Mesenchymal stem cell (in vitro differentiated cells and primary cell): ENCODE results near the gene CACNA1C.

ENCODE experiments used
- DNase-seq: peaks from one replicate; pipeline ENCODE4 v3.0.0-alpha.2; 2013
- H2AFZ ChIP-seq: one replicate; pipeline ENCODE4 v1.6.1; 2013; ENCODE audit warnings: low read depth, mild to moderate bottlenecking, control low read depth, inconsistent platforms, low read length, moderate library complexity
- H2AK5ac ChIP-seq: 2 replicates; pipeline ENCODE4 v1.6.1; 2013; ENCODE audit warnings: low read length, moderate library complexity, mild to moderate bottlenecking, inconsistent platforms; ENCODE audit not compliant: severe bottlenecking
- H2BK120ac ChIP-seq: one replicate; pipeline ENCODE4 v1.6.1; 2013; ENCODE audit warnings: low read depth, mild to moderate bottlenecking, inconsistent platforms, low read length, moderate library complexity
- H2BK12ac ChIP-seq, 2 experiments: one replicate each; pipeline ENCODE4 v1.6.1; 2013; ENCODE audit warnings: inconsistent platforms in 2 of 2, low read length in 2 of 2, mild to moderate bottlenecking in 2 of 2, moderate library complexity in 2 of 2, control low read depth in 1 of 2
- H2BK15ac ChIP-seq: one replicate; pipeline ENCODE4 v1.6.1; 2013; ENCODE audit warnings: mild to moderate bottlenecking, low read depth, inconsistent platforms; ENCODE audit not compliant: poor library complexity, severe bottlenecking
- H2BK5ac ChIP-seq: 2 replicates; pipeline ENCODE4 v1.6.1; 2013; ENCODE audit warnings: low read depth, mild to moderate bottlenecking, low read length, control low read depth, inconsistent platforms; ENCODE audit not compliant: poor library complexity, severe bottlenecking
- H3K14ac ChIP-seq, 2 experiments: one replicate each; pipeline ENCODE4 v1.6.1; 2013; ENCODE audit warnings: inconsistent platforms in 2 of 2, low read length in 2 of 2, control low read depth in 1 of 2, mild to moderate bottlenecking in 1 of 2, moderate library complexity in 1 of 2
- H3K18ac ChIP-seq, 2 experiments: one replicate each; pipeline ENCODE4 v1.6.1; 2013; ENCODE audit warnings: inconsistent platforms in 2 of 2, low read length in 2 of 2, control low read depth in 1 of 2, low read depth in 1 of 2, mild to moderate bottlenecking in 1 of 2
- H3K23ac ChIP-seq, 2 experiments: one replicate each; pipeline ENCODE4 v1.6.1; 2013; ENCODE audit warnings: inconsistent platforms in 2 of 2, low read length in 2 of 2, mild to moderate bottlenecking in 2 of 2, moderate library complexity in 2 of 2, control low read depth in 1 of 2
- H3K27ac ChIP-seq: 2 replicates; pipeline ENCODE4 v1.5.1; 2013; ENCODE audit warnings: mild to moderate bottlenecking, moderate library complexity, low read length, control low read depth, inconsistent platforms; ENCODE audit not compliant: poor library complexity, severe bottlenecking
- H3K27me3 ChIP-seq, 2 experiments: 2 replicates each; pipeline versions ENCODE4 v1.6.1 to v1.7.0; 2013; ENCODE audit warnings: low read length in 2 of 2, mild to moderate bottlenecking in 2 of 2, moderate library complexity in 2 of 2, control low read depth in 1 of 2, inconsistent platforms in 1 of 2; ENCODE audit not compliant: control insufficient read depth in 1 of 2, insufficient read depth in 1 of 2
- H3K36me3 ChIP-seq, 2 experiments: 2 replicates each; pipeline versions ENCODE4 v1.6.1 to v1.7.0; 2013; ENCODE audit warnings: low read length in 2 of 2, control low read depth in 1 of 2, inconsistent platforms in 1 of 2, low read depth in 1 of 2, mild to moderate bottlenecking in 1 of 2; ENCODE audit not compliant: insufficient read depth in 2 of 2, control insufficient read depth in 1 of 2
- H3K4ac ChIP-seq, 2 experiments: one replicate each; pipeline ENCODE4 v1.6.1; 2013; ENCODE audit warnings: inconsistent platforms in 2 of 2, low read length in 2 of 2, mild to moderate bottlenecking in 2 of 2, moderate library complexity in 2 of 2, control low read depth in 1 of 2, low read depth in 1 of 2
- H3K4me1 ChIP-seq: 2 replicates; pipeline ENCODE4 v1.6.1; 2013; ENCODE audit warnings: low read depth, low read length, control low read depth; ENCODE audit not compliant: control insufficient read depth, insufficient read depth
- H3K4me2 ChIP-seq: 2 replicates; pipeline ENCODE4 v1.6.1; 2013; ENCODE audit warnings: low read length, mild to moderate bottlenecking, inconsistent platforms; ENCODE audit not compliant: poor library complexity, severe bottlenecking
- H3K4me3 ChIP-seq, 2 experiments: 2 replicates each; pipeline versions ENCODE4 v1.5.1 to v1.7.0; 2013; ENCODE audit warnings: low read length in 2 of 2, mild to moderate bottlenecking in 2 of 2, control low read depth in 1 of 2, low read depth in 1 of 2; ENCODE audit not compliant: insufficient read depth in 1 of 2
- H3K79me1 ChIP-seq: replicated peaks from 2 replicates; pipeline ENCODE4 v1.6.1; 2013; ENCODE audit warnings: mild to moderate bottlenecking, control low read depth, low read length, inconsistent platforms; ENCODE audit not compliant: poor library complexity, severe bottlenecking
- H3K9ac ChIP-seq: 2 replicates; pipeline ENCODE4 v1.7.0; 2013; ENCODE audit warnings: mild to moderate bottlenecking, low read length, moderate library complexity
- H3K9me3 ChIP-seq: 2 replicates; pipeline ENCODE4 v1.7.0; 2013; ENCODE audit warnings: mild to moderate bottlenecking, low read length; ENCODE audit not compliant: control insufficient read depth
- H4K8ac ChIP-seq: one replicate; pipeline ENCODE4 v1.6.1; 2013; ENCODE audit warnings: inconsistent platforms, mild to moderate bottlenecking, low read length, moderate library complexity
- H4K91ac ChIP-seq: one replicate; pipeline ENCODE4 v1.6.1; 2013; ENCODE audit warnings: mild to moderate bottlenecking, low read length, inconsistent platforms
- WGBS: methylation state at CpG from one replicate; pipeline ENCODE4 v1.1.7; 2013; ENCODE audit warnings: mixed read lengths; 5-methylcytosine and 5-hydroxymethylcytosine counted together

Gene CACNA1C

GRCh38 chr12:2284857-2285256 lies 232.1 kb downstream of the CACNA1C start:
- peak overlapping the region; percentile 90 for H4K91ac ChIP-seq
- peak overlapping the region in 1 of 2 experiments; percentile 13 for H3K4ac ChIP-seq
- H3K23ac ChIP-seq, result no peak overlapping the region
- no peak overlapping the region for H2AK5ac ChIP-seq
- H3K79me1 ChIP-seq, result no peaks in the 10 kb centered on the region
- H3K36me3 ChIP-seq, result no peaks in the 10 kb centered on the region
- no peaks in the 10 kb centered on the region for H3K27me3 ChIP-seq
- no peak overlapping the region for H2BK15ac ChIP-seq
- H3K9ac ChIP-seq, result peak overlapping the region; percentile 81
- no peak overlapping the region for H3K14ac ChIP-seq
- peak overlapping the region in 1 of 2 experiments; percentile 52 for H3K4me3 ChIP-seq
- H2BK12ac ChIP-seq, result peak overlapping the region; percentile 53 to 61
- no peak overlapping the region for H2BK120ac ChIP-seq
- peaks cover 18% of the 10 kb centered on the region for H3K4me1 ChIP-seq
- peak overlapping the region; percentile 67 to 88 for H3K18ac ChIP-seq
- H3K4me2 ChIP-seq, result no peak overlapping the region
- no peak overlapping the region for H2AFZ ChIP-seq
- no peaks in the 10 kb centered on the region for H3K9me3 ChIP-seq
- no peak overlapping the region for H2BK5ac ChIP-seq
- H3K27ac ChIP-seq, result peak overlapping the region; percentile 80
- WGBS, result 32% methylated on average over 8 of the region's 8 CpGs
- DNase-seq, result peak; percentile 72
- peak overlapping the region; percentile 29 for H4K8ac ChIP-seq

- Histone ChIP-seq H3K9ac (peak overlapping the region; percentile 81), H2BK12ac (peak overlapping the region; percentile 53 to 61), H2AK5ac (peak overlapping the region; percentile 42), H3K18ac (peak overlapping the region; percentile 16 to 69), H3K4me2 (no peak overlapping the region), H3K23ac (no peak overlapping the region), H4K91ac (peak overlapping the region; percentile 5), H3K27ac (no peak overlapping the region), H2BK5ac (no peak overlapping the region), H3K4ac (no peak overlapping the region), H2BK120ac (no peak overlapping the region), H3K36me3 (no peaks in the 10 kb centered on the region), H3K14ac (no peak overlapping the region), H2BK15ac (no peak overlapping the region), H3K79me1 (no peaks in the 10 kb centered on the region), H3K4me3 (no peak overlapping the region), H2AFZ (no peak overlapping the region), H3K9me3 (no peaks in the 10 kb centered on the region), H3K4me1 (peaks cover 18% of the 10 kb centered on the region), H4K8ac (no peak overlapping the region), H3K27me3 (no peaks in the 10 kb centered on the region)
- WGBS, result 93% methylated on average over 14 of the region's 14 CpGs
- DNase-seq, result no peak
Observed at GRCh38 chr12:2285462-2285861, 232.7 kb downstream of the CACNA1C start.

GRCh38 chr12:2286047-2286446 lies 233.3 kb downstream of the CACNA1C start:
- Histone ChIP-seq H2AFZ (no peak overlapping the region), H2AK5ac (peak overlapping the region; percentile 27)
- 83% methylated on average over 5 of the region's 5 CpGs for WGBS

GRCh38 chr12:2286461-2287131 lies 233.8 kb downstream of the CACNA1C start:
- Histone ChIP-seq H2BK15ac (no peak overlapping the region), H3K27me3 (no peaks in the 10 kb centered on the region), H2AFZ (no peak overlapping the region), H2BK12ac (peak overlapping the region in 1 of 2 experiments; percentile 45), H3K9me3 (no peaks in the 10 kb centered on the region), H2BK5ac (no peak overlapping the region), H4K91ac (no peak overlapping the region), H3K4me1 (peaks cover 18% of the 10 kb centered on the region), H3K79me1 (no peaks in the 10 kb centered on the region), H3K36me3 (no peaks in the 10 kb centered on the region), H3K9ac (peak overlapping the region; percentile 55), H3K4me2 (no peak overlapping the region), H3K18ac (peak overlapping the region in 1 of 2 experiments; percentile 52), H3K14ac (no peak overlapping the region), H3K4ac (peak overlapping the region in 1 of 2 experiments; percentile 35), H3K27ac (no peak overlapping the region), H2BK120ac (peak overlapping the region; percentile 67), H3K4me3 (no peak overlapping the region), H2AK5ac (peak overlapping the region; percentile 19), H3K23ac (no peak overlapping the region), H4K8ac (peak overlapping the region; percentile 35)
- peak; percentile 28 for DNase-seq
- 68% methylated on average over 7 of the region's 9 CpGs for WGBS

More at GRCh38 chr12:2286047-2286446, 233.3 kb downstream of the CACNA1C start:
- Histone ChIP-seq H3K9ac (peak overlapping the region; percentile 55), H3K23ac (no peak overlapping the region), H3K4me3 (no peak overlapping the region), H3K14ac (no peak overlapping the region), H2BK12ac (peak overlapping the region in 1 of 2 experiments; percentile 45), H3K4me1 (peaks cover 18% of the 10 kb centered on the region), H3K4ac (peak overlapping the region in 1 of 2 experiments; percentile 35), H4K91ac (no peak overlapping the region), H3K4me2 (no peak overlapping the region), H3K9me3 (no peaks in the 10 kb centered on the region), H2BK120ac (no peak overlapping the region), H3K27me3 (no peaks in the 10 kb centered on the region), H3K18ac (no peak overlapping the region), H3K36me3 (no peaks in the 10 kb centered on the region), H3K27ac (no peak overlapping the region), H2BK15ac (no peak overlapping the region), H4K8ac (no peak overlapping the region), H3K79me1 (no peaks in the 10 kb centered on the region), H2BK5ac (no peak overlapping the region)
- no peak for DNase-seq
